HAP-1 (cell line): ENCODE data around the gene ARHGAP15.

Source experiments
- DNase-seq, 2 experiments: peaks; one replicate each; pipeline ENCODE4 v3.0.0-alpha.2; 2016 to 2020; ENCODE audit warnings: low spot score in 2 of 2
- H3K27me3 ChIP-seq: fragments of 250-450 bp; sonication (Bioruptor Pico); 2 replicates; pipeline ENCODE4 v1.5.1; 2020; ENCODE audit warnings: low read depth, mild to moderate bottlenecking, moderate library complexity
- H3K36me3 ChIP-seq: fragments of 250-450 bp; sonication (Bioruptor Pico); replicated peaks from 2 replicates; pipeline ENCODE4 v1.5.1; 2020; ENCODE audit warnings: mild to moderate bottlenecking
- H3K4me1 ChIP-seq: fragments of 250-450 bp; sonication (Bioruptor Pico); 2 replicates; pipeline ENCODE4 v1.5.1; 2020; ENCODE audit warnings: mild to moderate bottlenecking
- H3K4me3 ChIP-seq: fragments of 250-450 bp; sonication (Bioruptor Pico); 2 replicates; pipeline ENCODE4 v1.5.1; 2020; ENCODE audit warnings: mild to moderate bottlenecking, moderate library complexity
- H3K9me3 ChIP-seq: fragments of 250-450 bp; sonication (Bioruptor Pico); 2 replicates; pipeline ENCODE4 v1.5.1; 2020; ENCODE audit warnings: mild to moderate bottlenecking, moderate library complexity
- in situ Hi-C: fragments of 300-500 bp; cut with MboI; formaldehyde crosslinking; loops from 3 replicates; pipeline ENCODE4 v1.14.3; 2020; ENCODE audit warnings: low sequenced_read_pairs, inconsistent platforms, mixed read lengths

The ARHGAP15 gene

GRCh38 chr2:143255899-143256298, 126.7 kb downstream of the ARHGAP15 start:
- in situ Hi-C loops: loop anchor here (25.0 kb wide), 1 partner anchor 144 kb away; no protein-coding TSS in a partner anchor
- DNase-seq: no peak
- Histone ChIP-seq H3K4me3 (no peak overlapping the region), H3K9me3 (no peaks in the 10 kb centered on the region), H3K27me3 (peaks cover 19% of the 10 kb centered on the region), H3K36me3 (no peaks in the 10 kb centered on the region), H3K4me1 (no peaks in the 10 kb centered on the region)

- no peaks in the 10 kb centered on the region for H3K36me3 ChIP-seq
- H3K4me3 ChIP-seq: no peak overlapping the region
- DNase-seq: no peak
- in situ Hi-C loops: loop anchor here (25.0 kb wide), 1 partner anchor 146 kb away; no protein-coding TSS in a partner anchor
- no peaks in the 10 kb centered on the region for H3K4me1 ChIP-seq
- H3K9me3 ChIP-seq: no peaks in the 10 kb centered on the region
- H3K27me3 ChIP-seq: peaks cover 15% of the 10 kb centered on the region
Measured at GRCh38 chr2:143258126-143258892, 129.1 kb downstream of the ARHGAP15 start.

GRCh38 chr2:143259368-143259958, 130.2 kb downstream of the ARHGAP15 start:
- no peak overlapping the region for H3K4me3 ChIP-seq
- peaks cover 15% of the 10 kb centered on the region for H3K27me3 ChIP-seq
- H3K4me1 ChIP-seq: no peaks in the 10 kb centered on the region
- in situ Hi-C loops: loop anchor here (25.0 kb wide), 1 partner anchor 147 kb away; no protein-coding TSS in a partner anchor
- no peaks in the 10 kb centered on the region for H3K36me3 ChIP-seq
- no peaks in the 10 kb centered on the region for H3K9me3 ChIP-seq
- DNase-seq: peak; percentile 66 to 73

GRCh38 chr2:143261986-143262385, 132.8 kb downstream of the ARHGAP15 start:
- no peaks in the 10 kb centered on the region for H3K36me3 ChIP-seq
- in situ Hi-C loops: loop anchor here (25.0 kb wide), 1 partner anchor 150 kb away; no protein-coding TSS in a partner anchor
- DNase-seq: no peak
- no peaks in the 10 kb centered on the region for H3K4me1 ChIP-seq
- no peaks in the 10 kb centered on the region for H3K9me3 ChIP-seq
- H3K27me3 ChIP-seq: peaks cover 10% of the 10 kb centered on the region
- H3K4me3 ChIP-seq: no peak overlapping the region

- H3K9me3 ChIP-seq: no peaks in the 10 kb centered on the region
- peaks cover 10% of the 10 kb centered on the region for H3K27me3 ChIP-seq
- in situ Hi-C loops: loop anchor here (25.0 kb wide), 1 partner anchor 150 kb away; no protein-coding TSS in a partner anchor
- H3K36me3 ChIP-seq: no peaks in the 10 kb centered on the region
- no peaks in the 10 kb centered on the region for H3K4me1 ChIP-seq
- DNase-seq: no peak
- no peak overlapping the region for H3K4me3 ChIP-seq
Measured at GRCh38 chr2:143262389-143262788, 133.2 kb downstream of the ARHGAP15 start.

GRCh38 chr2:143263066-143263625, 133.9 kb downstream of the ARHGAP15 start:
- in situ Hi-C loops: loop anchor here (25.0 kb wide), 1 partner anchor 151 kb away; no protein-coding TSS in a partner anchor
- Histone ChIP-seq H3K4me3 (no peak overlapping the region), H3K9me3 (no peaks in the 10 kb centered on the region), H3K4me1 (no peaks in the 10 kb centered on the region), H3K36me3 (no peaks in the 10 kb centered on the region), H3K27me3 (peaks cover 9% of the 10 kb centered on the region)
- peak in 1 of 2 experiments; percentile 32 for DNase-seq

- Histone ChIP-seq H3K4me3 (no peak overlapping the region), H3K27me3 (no peaks in the 10 kb centered on the region; the same call in 1 of the 2 replicates), H3K4me1 (no peaks in the 10 kb centered on the region), H3K36me3 (no peaks in the 10 kb centered on the region), H3K9me3 (no peaks in the 10 kb centered on the region)
- in situ Hi-C loops: loop anchor here (25.0 kb wide), 1 partner anchor 153 kb away; no protein-coding TSS in a partner anchor
- DNase-seq: no peak
Measured at GRCh38 chr2:143264851-143265250, 135.6 kb downstream of the ARHGAP15 start.

- H3K36me3 ChIP-seq: no peaks in the 10 kb centered on the region
- H3K9me3 ChIP-seq: no peaks in the 10 kb centered on the region
- H3K4me3 ChIP-seq: no peak overlapping the region
- no peaks in the 10 kb centered on the region for H3K4me1 ChIP-seq
- DNase-seq: no peak
- in situ Hi-C loops: no loop called here
- no peaks in the 10 kb centered on the region for H3K27me3 ChIP-seq
Measured at GRCh38 chr2:143279672-143280071, 150.5 kb downstream of the ARHGAP15 start.

- no peaks in the 10 kb centered on the region for H3K27me3 ChIP-seq
- DNase-seq: no peak
- H3K9me3 ChIP-seq: no peaks in the 10 kb centered on the region
- in situ Hi-C loops: no loop called here
- H3K36me3 ChIP-seq: no peaks in the 10 kb centered on the region
- H3K4me1 ChIP-seq: no peaks in the 10 kb centered on the region
- no peak overlapping the region for H3K4me3 ChIP-seq
Measured at GRCh38 chr2:143280097-143280757, 151.0 kb downstream of the ARHGAP15 start.

GRCh38 chr2:143282684-143283083, 153.5 kb downstream of the ARHGAP15 start:
- H3K4me1 ChIP-seq: no peaks in the 10 kb centered on the region
- H3K9me3 ChIP-seq: no peaks in the 10 kb centered on the region
- peak in 1 of 2 experiments; percentile 31 for DNase-seq
- H3K27me3 ChIP-seq: no peaks in the 10 kb centered on the region
- H3K36me3 ChIP-seq: no peaks in the 10 kb centered on the region
- H3K4me3 ChIP-seq: no peak overlapping the region
- in situ Hi-C loops: no loop called here

- H3K36me3 ChIP-seq: no peaks in the 10 kb centered on the region
- no peak overlapping the region for H3K4me3 ChIP-seq
- peak; percentile 41 to 50 for DNase-seq
- no peaks in the 10 kb centered on the region for H3K4me1 ChIP-seq
- in situ Hi-C loops: no loop called here
- no peaks in the 10 kb centered on the region for H3K27me3 ChIP-seq
- no peaks in the 10 kb centered on the region for H3K9me3 ChIP-seq
Measured at GRCh38 chr2:143284087-143284675, 155.0 kb downstream of the ARHGAP15 start.

GRCh38 chr2:143289025-143289424, 159.8 kb downstream of the ARHGAP15 start:
- Histone ChIP-seq H3K4me3 (no peak overlapping the region), H3K27me3 (no peaks in the 10 kb centered on the region), H3K36me3 (no peaks in the 10 kb centered on the region), H3K9me3 (no peaks in the 10 kb centered on the region), H3K4me1 (no peaks in the 10 kb centered on the region)
- no peak for DNase-seq
- in situ Hi-C loops: no loop called here

GRCh38 chr2:143290221-143290620, 161.0 kb downstream of the ARHGAP15 start:
- no peaks in the 10 kb centered on the region for H3K36me3 ChIP-seq
- no peaks in the 10 kb centered on the region for H3K4me1 ChIP-seq
- H3K27me3 ChIP-seq: no peaks in the 10 kb centered on the region
- DNase-seq: no peak
- H3K4me3 ChIP-seq: no peak overlapping the region
- in situ Hi-C loops: no loop called here
- no peaks in the 10 kb centered on the region for H3K9me3 ChIP-seq
